GM03348 (cell line): ENCODE results near the gene ZNF597.

ENCODE experiments used
- DNase-seq: peaks from one replicate; pipeline ENCODE4 v3.0.0; 2012; ENCODE audit warnings: low spot score

Gene ZNF597, protein sequence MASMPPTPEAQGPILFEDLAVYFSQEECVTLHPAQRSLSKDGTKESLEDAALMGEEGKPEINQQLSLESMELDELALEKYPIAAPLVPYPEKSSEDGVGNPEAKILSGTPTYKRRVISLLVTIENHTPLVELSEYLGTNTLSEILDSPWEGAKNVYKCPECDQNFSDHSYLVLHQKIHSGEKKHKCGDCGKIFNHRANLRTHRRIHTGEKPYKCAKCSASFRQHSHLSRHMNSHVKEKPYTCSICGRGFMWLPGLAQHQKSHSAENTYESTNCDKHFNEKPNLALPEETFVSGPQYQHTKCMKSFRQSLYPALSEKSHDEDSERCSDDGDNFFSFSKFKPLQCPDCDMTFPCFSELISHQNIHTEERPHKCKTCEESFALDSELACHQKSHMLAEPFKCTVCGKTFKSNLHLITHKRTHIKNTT

DNA sequence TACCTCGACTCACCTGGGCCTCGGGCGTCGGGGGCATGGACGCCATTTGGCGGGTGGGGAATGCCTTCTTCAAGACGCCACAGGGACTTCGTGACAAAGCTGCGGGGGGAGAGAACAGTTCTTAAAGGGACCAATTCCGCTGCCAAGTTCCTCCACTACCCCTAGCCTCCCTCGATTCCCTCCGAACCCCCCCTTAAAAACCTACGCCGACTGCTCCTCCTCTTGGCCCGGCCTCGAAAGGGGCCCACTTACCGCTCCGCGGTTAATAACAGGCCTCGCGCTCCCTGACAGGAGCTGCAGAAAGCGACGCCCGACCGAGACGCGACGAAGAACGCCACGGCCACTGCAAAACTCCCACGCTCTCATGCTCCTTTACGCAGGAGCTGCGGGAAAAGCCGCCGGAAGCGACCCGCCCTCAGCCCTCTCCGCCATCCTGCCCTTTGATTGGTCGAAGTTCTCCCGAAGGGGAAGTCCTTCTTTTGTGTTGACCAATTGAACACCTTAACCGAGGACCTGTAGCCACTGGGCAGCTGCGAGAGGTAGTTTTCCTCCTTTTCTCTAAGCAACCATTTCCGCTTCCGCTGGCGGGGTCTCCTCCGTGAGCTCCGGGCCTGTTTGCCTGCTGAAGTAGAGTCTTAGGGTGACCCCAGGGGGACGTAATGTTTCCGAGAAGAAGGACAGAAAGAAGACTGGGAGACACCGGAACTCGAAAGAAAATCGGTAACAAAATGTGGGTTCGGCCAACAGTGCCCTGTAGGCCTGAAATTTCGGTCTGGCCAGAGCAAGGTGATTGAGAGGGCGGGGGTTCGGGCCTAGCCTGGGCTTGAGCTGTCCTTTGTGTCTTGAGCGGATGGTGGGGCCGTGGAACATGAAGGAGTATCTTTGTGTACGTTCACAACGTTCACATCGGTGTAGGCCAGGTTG lies at the start of gene ZNF597, which contains the start of gene NAA60:
Gene ZNF597, minus strand, starts transcription at position 397 of the 924 bp plus-strand sequence. Its CDS starts 351 bp downstream, at position 46.
Gene NAA60, plus strand, starts transcription at position 573 of the 924 bp plus-strand sequence. CDS start 32,548 bp downstream, outside the sequence.
- peak; percentile 94 for DNase-seq

DNA sequence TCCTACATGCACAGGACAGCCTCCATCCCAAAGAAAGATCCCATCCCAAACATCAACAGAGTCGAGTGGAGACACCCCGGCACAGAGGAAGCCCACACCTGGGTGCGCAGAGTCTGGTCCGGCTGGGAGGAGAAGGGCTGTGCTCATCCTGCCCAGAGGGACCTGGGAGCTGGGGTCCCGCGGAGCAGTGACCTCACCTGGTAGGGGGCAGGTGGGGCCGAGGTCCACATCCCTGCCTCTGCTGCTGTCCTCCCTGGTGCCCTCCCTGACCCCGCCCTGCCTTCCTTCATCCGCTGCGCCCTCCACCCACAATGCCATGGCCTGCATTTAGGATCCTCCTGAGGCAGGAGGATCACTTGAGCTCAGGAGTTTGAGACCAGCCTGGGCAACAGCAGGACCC lies 49.1 kb upstream of the ZNF597 start:
- peak; percentile 7 for DNase-seq

DNA sequence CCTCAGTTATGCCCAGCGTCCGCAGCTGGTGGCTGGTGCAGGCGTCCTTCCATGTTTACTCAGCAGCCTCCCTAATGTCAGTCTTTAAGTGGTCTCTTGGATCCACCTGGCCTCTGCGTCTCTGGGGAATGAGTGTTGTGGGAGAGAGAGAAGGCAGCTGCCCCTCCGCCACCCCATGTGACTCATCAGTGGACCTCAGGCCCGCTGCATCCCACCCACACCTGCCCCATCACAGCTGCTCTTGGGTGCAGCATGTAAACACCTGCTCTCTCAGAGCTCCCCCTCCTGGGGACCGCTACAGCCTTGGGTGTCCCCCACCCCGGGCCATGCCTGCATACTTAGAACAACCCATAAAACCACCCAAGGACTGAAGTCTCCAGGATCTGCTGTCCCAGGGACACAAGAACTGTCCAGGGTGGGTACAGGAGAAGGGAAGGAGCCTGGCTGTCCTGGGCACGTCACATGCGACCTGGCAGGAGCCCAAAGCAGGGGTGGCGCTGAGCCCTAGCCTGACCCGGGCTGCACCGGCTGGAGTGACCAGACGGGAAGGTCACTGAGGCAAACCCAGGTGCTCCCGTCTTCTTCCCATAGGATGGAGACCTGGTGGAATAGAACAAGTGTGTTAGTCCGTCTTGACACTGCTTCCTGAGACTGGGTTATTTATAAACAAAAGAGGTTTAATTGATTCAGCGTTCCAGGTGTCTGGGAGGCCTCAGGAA lies 47.8 kb upstream of the ZNF597 start:
- peak; percentile 4 for DNase-seq

DNA sequence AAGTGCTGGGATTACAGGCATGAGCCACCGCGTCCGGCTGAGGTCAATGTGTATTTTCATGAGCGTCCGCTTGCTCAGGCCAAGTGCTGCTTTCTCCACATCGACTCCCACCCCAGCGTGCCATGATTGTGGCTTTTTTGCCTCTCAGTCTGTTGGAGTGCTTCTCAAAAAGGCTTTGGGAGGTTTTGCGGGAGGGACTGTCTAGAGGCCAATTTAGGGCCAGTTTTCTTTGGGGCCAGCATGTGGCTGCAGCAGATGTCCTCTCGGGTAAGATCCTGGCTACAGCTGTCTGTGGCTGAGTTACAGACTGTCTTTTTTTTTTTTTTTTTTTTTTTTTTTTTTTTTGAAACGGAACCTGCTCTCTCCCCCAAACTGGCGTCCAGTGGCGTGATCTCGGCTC lies 45.5 kb upstream of the ZNF597 start:
- DNase-seq: no peak

DNA sequence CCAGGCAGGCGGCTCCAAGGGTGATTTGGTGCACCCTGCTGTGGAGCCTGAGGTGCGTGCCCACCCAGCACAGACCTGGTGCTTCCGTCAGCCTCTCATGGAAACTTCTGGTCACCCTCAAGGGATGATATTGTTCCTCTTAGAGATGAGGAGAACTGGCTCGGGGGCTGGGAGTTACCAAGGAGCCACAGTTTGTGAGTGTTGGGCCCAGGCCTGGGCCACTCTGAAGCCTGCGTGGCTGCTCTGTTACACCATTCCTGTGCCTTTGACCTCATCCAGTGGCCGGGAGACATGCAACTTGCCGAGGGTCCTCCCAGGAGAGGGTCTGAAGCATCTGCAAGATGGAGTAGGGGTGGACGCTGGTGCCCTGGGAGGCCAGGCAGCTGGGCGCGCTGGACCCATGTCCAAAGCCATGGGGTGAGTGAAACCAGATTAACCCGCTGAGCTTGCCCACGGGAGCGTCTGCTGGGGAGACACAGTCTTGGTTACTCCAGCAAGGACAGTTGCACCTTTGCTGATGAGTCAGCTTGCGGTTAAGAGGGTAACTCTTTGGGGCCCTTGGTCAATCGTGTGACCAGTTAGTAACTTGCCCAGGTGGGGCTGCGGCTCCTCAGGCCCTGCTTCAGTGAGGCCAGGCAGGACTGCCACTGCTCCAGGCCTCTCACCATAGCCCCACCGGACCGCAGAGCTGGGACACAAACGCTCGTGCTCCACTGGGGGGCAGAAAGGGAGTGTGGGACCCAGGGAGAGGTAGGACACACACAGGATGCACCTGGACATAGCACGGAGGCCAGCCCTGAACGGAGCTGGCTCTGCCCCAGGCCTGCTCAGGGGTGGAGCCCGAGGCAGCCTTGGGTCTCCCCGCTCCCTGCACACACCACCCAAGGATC lies 44.5 kb upstream of the ZNF597 start:
- no peak for DNase-seq

DNA sequence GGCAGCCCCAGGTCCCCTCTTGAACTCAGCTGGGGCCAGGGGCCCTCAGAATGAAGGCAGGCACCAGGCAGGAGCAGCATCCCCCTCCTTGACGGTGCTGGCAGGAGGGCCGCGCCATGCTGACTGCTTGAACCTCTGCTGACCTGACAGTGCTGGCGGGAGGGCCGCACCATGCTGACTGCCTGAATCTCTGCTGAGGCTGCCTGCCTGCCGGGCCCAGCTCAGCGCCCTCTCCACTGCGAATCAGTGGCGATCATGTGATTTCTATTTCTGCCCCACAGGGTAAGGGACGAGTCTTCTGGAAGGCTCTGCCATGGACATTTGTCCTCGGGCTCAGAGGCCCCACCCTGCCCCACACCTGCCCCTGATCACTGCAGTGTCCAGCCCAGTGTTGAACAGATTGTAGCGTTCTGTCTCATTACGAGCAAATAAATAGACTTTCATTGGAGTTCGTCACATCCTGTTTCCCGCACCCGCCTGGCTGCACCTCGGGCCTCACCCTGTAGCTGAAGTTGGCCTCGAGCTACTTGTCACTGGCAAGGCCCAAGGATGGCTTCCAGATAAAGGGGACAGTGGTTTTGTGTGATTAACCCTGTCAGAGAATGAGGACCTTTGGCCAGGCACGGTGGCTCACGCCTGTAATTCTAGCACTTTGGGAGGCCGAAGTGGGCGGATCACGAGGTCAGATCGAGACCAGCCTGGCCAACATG lies 43.4 kb upstream of the ZNF597 start:
- DNase-seq: no peak

DNA sequence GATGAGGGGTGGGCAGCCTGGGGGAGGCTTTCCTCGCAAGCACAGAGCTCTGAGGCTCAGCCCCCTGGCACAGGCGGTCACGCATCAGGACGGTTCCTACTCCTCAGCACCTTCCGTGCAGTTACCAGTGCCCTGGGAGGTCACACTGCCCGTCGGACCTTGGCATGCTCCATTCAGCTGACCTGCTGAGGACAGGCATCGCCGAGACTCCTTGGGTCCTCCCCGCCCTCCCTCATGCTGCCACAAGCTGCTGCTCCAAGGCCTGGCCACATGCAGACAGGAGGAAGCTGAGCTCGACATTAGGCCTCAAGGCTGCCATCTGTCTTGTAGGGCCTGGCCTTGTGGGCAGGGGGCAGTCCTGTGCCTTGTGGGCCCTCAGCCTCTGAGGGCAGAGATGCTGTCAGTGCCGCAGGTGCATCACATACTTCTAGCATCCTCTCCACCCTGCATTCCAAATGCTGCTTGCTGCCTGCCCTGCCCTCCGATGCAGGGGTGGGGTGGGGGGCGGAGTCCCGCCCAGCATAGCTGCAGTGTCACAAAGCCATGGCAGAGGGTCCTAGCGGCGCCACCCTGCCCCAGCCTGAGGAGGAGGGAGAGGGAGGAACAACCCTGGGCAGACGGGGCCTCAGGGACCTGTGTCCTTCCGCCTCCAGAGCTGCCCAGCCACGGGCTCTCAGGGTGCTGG lies 42.7 kb upstream of the ZNF597 start:
- no peak for DNase-seq

DNA sequence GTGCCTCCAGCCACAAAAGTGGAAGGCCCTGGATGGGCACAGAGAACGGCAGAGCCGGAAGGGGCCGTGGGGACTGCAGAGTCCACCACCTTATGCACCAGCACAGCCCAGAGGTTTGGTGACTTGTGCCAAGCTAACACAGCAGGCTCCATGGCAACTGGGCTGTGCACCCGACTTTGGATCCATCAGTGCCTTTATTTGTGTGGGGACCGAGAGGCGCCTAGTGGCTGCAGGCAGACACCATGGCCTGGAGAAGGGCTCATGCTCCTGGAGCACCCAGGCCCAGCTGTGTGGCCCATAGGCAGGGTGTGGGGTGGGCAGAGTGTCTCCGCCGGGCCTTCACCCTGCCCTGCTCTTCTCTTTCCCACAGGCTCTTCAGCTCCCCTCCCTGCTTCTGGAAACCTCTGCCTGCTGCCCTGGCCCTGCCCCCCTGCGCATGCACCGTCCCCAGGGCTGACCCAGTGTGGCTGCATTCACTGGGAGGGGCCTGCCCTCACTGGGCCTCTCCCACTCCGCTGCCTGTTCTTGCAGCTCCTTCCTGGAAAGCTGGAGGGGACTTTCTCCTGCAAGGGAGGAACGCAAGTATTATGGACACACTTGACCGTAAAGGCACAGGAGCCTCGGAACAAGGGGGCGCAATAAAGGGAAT lies 41.9 kb upstream of the ZNF597 start:
- no peak for DNase-seq

DNA sequence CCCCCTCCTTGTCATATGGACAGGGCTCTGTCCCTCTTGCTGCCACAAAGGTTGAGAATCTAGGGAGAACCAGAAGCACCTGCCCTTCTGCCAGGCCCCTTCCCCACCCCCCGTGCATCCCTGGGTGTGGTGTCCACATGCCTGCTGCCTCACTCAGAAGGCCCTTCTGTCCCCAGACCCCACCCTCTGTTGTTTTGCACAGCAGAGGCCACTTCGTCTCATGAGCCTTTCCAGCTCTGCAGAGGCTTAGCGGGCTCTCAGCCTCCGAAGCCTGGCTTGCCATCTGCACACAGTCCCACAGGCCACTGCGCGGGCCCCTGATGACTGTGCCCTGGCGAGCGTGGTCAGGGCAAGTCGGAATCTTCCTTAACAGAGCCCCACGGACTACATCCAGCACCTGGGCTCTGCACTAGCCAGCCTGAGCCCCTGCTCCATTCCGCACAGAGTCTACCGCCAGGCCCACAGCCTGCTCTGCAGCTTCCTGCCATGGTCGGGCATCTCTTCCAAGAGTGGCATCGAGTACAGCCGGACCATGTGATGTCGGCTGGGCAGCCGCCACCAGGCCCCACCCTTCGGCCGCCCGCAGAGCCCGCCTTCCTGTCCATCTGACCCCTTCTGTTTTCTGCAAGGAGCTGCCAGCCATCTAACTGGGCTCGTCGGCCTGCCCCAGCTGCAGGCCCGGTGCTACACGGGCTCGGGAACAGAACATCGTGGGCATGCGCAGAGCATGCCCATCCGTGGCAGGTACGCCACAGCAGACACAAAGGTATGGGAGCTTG lies 41.2 kb upstream of the ZNF597 start:
- DNase-seq: no peak

DNA sequence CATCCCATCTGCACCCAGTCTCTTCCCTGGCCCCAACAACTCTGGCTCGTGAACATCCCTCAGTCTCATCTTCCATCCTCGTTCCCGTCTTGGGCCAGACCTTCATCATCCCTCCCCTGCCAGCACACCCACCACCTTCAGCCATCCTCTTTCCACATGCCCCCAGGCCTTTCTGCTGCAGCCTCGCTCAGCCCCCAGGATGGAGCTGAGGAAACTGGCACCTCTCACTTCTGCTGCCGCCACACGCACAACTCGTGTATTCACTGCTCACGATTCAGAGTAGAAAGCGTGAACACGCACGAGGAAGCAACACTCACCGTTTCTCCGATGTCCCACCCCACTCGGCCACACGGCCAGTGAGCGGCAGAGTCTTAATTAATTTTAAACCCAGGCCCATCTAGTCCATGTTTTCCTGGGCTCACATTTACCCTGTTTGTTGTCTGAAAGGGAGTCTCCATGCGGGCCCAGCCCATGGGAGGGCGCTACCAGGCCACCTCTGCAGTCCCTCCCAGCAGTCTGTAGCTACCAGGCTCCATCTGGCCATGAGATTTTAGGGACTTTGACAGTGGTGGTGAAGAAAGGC lies 39.4 kb upstream of the ZNF597 start:
- DNase-seq: no peak

DNA sequence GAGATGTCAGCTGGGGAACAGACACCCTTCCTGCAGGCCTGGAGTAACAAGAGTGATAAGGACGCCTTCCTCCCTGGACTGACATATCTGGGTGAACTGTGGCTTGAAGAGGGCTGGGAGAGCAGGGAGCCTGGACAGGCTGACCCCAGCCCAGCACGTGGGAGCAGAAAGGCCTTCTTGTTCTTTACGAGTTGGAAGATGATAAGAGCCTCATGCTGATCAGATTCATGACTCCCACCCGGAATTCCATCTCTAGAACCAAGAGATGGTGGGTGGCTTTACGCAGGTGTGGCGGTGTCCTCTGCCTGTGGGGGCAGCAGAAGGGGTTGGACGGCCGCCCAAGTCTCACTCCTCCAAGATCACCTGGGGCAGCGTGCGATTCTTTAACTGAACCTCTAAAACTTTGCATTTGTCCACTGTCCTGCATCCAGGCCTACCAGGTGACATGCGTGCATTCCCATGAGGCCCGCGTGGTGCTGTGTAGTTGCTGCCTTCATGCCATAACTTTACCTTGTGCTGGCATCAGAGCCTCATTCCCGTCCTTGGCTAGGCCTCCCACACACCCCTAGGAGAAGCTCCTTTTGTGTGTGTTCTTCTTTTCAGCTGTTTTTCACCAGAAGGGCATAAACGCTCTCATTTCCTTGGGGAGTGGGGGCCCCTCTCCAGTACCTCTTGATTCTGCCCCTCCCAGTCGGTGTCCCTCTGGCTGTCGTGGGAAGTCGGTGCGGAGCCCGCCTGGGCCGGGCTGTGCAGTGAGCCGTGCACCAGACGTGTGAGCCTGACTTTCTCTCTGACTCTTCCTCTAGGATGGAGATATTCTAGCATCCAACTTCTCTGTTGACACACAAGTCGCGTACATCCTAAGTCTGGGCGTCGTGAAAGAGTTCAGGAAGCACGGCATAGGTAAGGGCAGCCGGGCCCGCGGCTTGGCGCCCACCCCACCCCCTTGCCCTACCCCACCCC lies 38.7 kb upstream of the ZNF597 start:
- no peak for DNase-seq

DNA sequence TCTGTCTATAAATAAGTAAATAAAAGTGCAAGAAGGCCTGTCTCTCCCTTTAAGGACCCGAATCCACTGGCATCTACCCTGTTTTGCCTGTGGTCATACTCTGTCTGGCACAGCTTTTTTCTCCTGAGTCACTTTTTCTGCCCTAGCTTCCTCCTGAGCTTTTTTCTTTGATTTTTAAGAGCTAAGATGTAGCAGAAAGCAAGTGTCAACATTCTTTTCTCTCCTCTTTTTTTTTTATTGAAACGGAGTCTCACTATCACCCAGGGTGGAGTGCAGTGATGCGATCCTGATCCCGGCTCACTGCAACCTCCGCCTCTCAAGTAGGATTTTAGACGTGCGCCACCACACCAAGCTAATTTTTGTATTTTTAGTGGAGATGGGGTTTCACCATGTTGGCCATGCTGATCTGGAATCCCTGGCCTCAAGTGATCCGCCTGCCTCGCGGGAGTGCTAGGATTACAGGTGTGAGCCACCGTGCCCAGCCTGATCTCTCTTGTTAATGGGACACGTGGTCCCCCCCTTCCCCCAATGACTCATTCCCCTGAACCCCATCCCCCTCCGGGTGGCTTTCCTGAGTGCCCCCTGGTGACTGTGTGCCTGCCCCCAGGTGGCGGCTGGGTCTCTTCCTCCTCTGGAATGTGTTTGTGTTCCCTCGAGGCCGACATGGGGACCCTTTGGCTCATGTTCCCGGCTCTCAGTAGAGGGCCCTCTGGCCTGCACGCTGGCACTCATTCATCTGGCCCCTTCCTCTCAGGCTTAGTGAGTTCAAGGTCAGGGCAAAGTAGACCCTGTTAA lies 37.8 kb upstream of the ZNF597 start:
- DNase-seq: no peak

DNA sequence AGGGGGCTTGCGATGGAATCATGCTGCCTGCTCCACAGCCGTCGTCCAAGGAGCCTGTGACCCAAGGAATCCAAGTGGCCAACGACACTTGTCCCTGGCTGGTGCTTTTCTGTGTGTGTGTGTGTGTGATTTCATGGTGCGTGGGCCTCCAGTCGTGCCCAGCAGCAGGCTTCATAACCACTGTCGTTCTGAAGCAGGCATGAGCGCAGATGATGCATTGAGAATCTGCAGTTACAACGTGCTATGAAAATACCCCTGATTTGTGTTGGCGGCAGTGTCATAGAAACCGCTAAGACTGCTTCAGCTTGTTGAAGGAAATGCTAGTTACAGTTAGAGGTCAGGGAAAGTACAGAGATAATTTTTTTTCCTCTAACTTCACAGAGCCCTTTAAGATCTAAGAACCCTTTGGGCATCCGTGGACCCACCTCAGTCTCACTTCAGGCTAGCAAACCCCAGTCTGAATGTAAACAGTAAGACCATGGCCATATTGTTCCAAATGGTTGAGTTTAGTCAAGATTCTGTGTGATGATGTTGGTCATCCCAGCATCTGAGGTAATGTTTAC lies 36.4 kb upstream of the ZNF597 start:
- no peak for DNase-seq

DNA sequence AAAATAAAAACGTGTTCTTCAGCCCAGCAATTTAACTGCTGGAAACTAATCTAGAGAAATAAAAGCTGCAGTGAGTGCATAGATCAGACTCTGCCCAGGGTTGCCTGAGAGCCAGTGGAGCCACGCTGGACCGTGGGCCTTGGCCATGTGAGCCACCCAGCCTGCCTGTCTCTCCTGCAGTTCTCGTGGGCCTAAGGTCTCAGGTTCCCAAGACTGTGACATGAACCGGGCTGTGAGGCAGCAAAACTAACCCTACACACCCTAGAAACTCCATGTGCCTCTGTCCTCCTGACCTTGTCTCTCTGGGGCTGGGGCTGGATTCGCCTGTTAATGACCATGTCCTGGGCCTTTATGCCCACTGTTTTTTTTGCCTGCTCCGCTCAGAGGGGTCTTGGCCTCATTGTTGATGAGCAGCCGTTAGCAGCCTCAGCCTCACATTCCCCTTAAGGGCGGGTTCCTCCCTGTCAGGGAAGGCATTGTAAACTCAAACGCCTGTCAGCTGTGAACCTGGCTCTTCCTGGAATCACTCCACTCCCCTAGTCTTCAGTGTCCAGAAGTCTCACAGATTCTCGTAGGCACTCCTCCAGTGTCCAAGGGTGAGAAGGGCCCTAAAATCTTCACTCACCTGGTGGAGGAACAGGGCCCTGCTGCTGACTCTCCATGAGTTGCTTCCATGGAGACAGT lies 35.1 kb upstream of the ZNF597 start:
- DNase-seq: no peak

DNA sequence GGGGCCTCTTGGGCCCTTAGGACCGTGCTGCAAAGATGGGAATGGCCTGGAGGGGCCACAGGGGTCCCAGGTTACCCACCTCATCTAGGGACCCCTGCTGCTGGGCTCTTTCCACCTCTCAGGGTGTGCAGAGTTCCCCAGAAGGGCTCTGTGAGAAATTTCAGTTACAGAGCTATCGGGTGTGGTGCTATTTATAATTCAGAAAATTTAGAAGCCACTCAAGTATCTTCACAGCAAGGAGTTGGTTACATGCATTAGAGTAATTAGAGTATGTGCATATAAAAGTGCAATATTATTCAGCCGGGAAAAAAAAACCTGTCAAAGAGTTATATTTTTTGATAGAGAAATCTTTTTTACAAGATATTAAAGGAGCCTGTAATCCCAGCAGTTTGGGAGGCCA lies 33.1 kb upstream of the ZNF597 start:
- DNase-seq: no peak
